HepG2 (cell line): ENCODE measurements around the gene CARMIL1. TPM values are rescaled to one million over a fixed set of nuclear protein-coding genes. Genes with fewer than 3 reads are reported as not detected.

Source experiments
- ATAC-seq: fragments of 200-7000 bp; cut with Tn5 transposase; 3 replicates; pipeline ENCODE4 v1.9.1; 2020; ENCODE audit warnings: mild to moderate bottlenecking, moderate library complexity
- BruUV-seq: library from RNA; stranded (reverse); fragments of 400-500 nt; replicated peaks from 2 replicates; lab custom pipeline; 2021; lab: Mats Ljungman, UMichigan
- CTCF ChIA-PET: fragments of 300-600 bp; formaldehyde crosslinking; extraction: SDS; loops from one replicate; lab custom pipeline; 2021; ENCODE audit warnings: low total read pairs, inconsistent platforms, low intra/inter-chr PET ratio; lab: Yijun Ruan, JAX
- POLR2A ChIA-PET: fragments of 350-600 bp; sonication (Branson Sonifier 250); formaldehyde crosslinking; loops from one replicate; lab custom pipeline; 2020; ENCODE audit warnings: antibody characterized with exemption, inconsistent platforms; lab: Yijun Ruan, JAX
- DNase-seq: peaks from one replicate; pipeline ENCODE4 v3.0.0-alpha.2; 2015; ENCODE audit warnings: low spot score
- FAIRE-seq: peaks from 3 replicates; lab custom pipeline; 2011; peaks lifted over from hg19 to GRCh38; lab: Jason Lieb, UNC
- H2AFZ ChIP-seq: one replicate; pipeline ENCODE4 v1.6.1; 2011; ENCODE audit warnings: low read length, inconsistent platforms
- H3K27ac ChIP-seq: fragments of 300-600 bp; 3 replicates; pipeline ENCODE4 v1.8.0; 2011; ENCODE audit warnings: mixed run types, mild to moderate bottlenecking, mixed read lengths, low read length, inconsistent platforms; ENCODE audit not compliant: insufficient read depth; ENCODE audit errors: extremely low read length
- H3K27me3 ChIP-seq, 2 experiments: fragments of 200-600 bp in 1 of 2; 2 replicates in 1 of 2; 3 replicates in 1 of 2; pipeline versions ENCODE4 v1.6.0 to v1.8.0; 2011; ENCODE audit warnings: low read length in 2 of 2, mild to moderate bottlenecking in 2 of 2, moderate library complexity in 2 of 2, inconsistent platforms in 1 of 2; ENCODE audit not compliant: insufficient read depth in 2 of 2, control insufficient read depth in 1 of 2
- H3K36me3 ChIP-seq, 2 experiments: fragments of 200-600 bp in 1 of 2; replicated peaks in 1 of 2; 2 replicates in 1 of 2; 3 replicates in 1 of 2; pipeline versions ENCODE4 v1.5.1 to v1.8.0; 2011; ENCODE audit warnings: low read length in 2 of 2, inconsistent platforms in 1 of 2; ENCODE audit not compliant: insufficient read depth in 2 of 2, control insufficient read depth in 1 of 2
- H3K4me1 ChIP-seq: 2 replicates; pipeline ENCODE4 v1.5.1; 2012; ENCODE audit warnings: low read length, inconsistent platforms; ENCODE audit not compliant: insufficient read depth
- H3K4me2 ChIP-seq: 2 replicates; pipeline ENCODE4 v1.6.0; 2011; ENCODE audit warnings: low read depth, low read length, inconsistent platforms
- H3K4me3 ChIP-seq, 3 experiments: fragments of 200-600 bp in 1 of 3; sonication (generic), shearing (Covaris generic) in 1 of 3; replicated peaks in 1 of 3; 2 replicates each; pipeline ENCODE4 v1.5.1; 2011 to 2016; ENCODE audit warnings: low read length in 3 of 3, inconsistent platforms in 2 of 3, low read depth in 2 of 3, mild to moderate bottlenecking in 2 of 3, control low read depth in 1 of 3, mixed read lengths in 1 of 3; ENCODE audit not compliant: insufficient read depth in 1 of 3
- H3K79me2 ChIP-seq: one replicate; pipeline ENCODE4 v1.6.1; 2011; ENCODE audit warnings: low read length, inconsistent platforms; ENCODE audit not compliant: insufficient read depth
- H3K9ac ChIP-seq: 2 replicates; pipeline ENCODE4 v1.6.0; 2011; ENCODE audit warnings: mild to moderate bottlenecking, low read depth, low read length, inconsistent platforms; ENCODE audit not compliant: insufficient read depth
- H3K9me3 ChIP-seq: 2 replicates; pipeline ENCODE4 v1.5.1; 2012; ENCODE audit warnings: mild to moderate bottlenecking, low read length
- H4K20me1 ChIP-seq: 2 replicates; pipeline ENCODE4 v1.6.0; 2011; ENCODE audit warnings: inconsistent platforms, mild to moderate bottlenecking, low read length, moderate library complexity; ENCODE audit not compliant: insufficient read depth
- ARNT2 ChIP-seq: sonication (generic); formaldehyde crosslinking; IDR thresholded peaks from 2 replicates; pipeline ENCODE4 v1.8.0; 2022; ENCODE audit warnings: mild to moderate bottlenecking, low read depth, missing genetic modification reagents, moderate library complexity
- FOXC1 ChIP-seq: sonication (generic); formaldehyde crosslinking; IDR thresholded peaks from 2 replicates; pipeline ENCODE4 v1.8.0; 2022; ENCODE audit warnings: mild to moderate bottlenecking, missing genetic modification reagents, borderline replicate concordance
- HNRNPL ChIP-seq: fragments of 200-400 bp; formaldehyde crosslinking; IDR thresholded peaks from 2 replicates; pipeline ENCODE4 v1.6.1; 2017; ENCODE audit warnings: mild to moderate bottlenecking, low read depth, low read length
- PRMT3 ChIP-seq: sonication (generic); formaldehyde crosslinking; IDR thresholded peaks from 2 replicates; pipeline ENCODE4 v1.8.1; 2022; ENCODE audit warnings: low read depth, mild to moderate bottlenecking, moderate library complexity, missing genetic modification reagents, borderline replicate concordance
- RBM39 ChIP-seq: fragments of 200-400 bp; formaldehyde crosslinking; IDR thresholded peaks from one replicate; pipeline ENCODE4 v1.6.1; 2018; ENCODE audit warnings: antibody characterized with exemption, mild to moderate bottlenecking, low read depth, low read length; ENCODE audit not compliant: poor library complexity, severe bottlenecking
- ZIK1 ChIP-seq: sonication (generic); formaldehyde crosslinking; IDR thresholded peaks from 2 replicates; pipeline ENCODE4 v1.5.0; 2020; ENCODE audit warnings: mild to moderate bottlenecking, low read depth, missing genetic modification reagents, borderline replicate concordance
- ZKSCAN1 ChIP-seq: fragments of 150-350 bp; IDR thresholded peaks from 2 replicates; pipeline ENCODE4 v1.6.1; 2014; ENCODE audit warnings: low read length
- ZNF605 ChIP-seq: sonication (generic); formaldehyde crosslinking; IDR thresholded peaks from 2 replicates; pipeline ENCODE4 v1.8.0; 2022; ENCODE audit warnings: mild to moderate bottlenecking, missing genetic modification reagents
- ZNF816 ChIP-seq: sonication (generic); formaldehyde crosslinking; IDR thresholded peaks from 2 replicates; pipeline ENCODE4 v1.8.0; 2022; ENCODE audit warnings: missing genetic modification reagents, mild to moderate bottlenecking, borderline replicate concordance
- WGBS: methylation state at CpG from one replicate; pipeline ENCODE4 v1.1.6; 2017; ENCODE audit warnings: low lambda C conversion rate; 5-methylcytosine and 5-hydroxymethylcytosine counted together
- in situ Hi-C: cut with HindIII; loops from 2 replicates; pipeline ENCODE4 v1.10.0; 2017; ENCODE audit warnings: low pct_unique_long_range_greater_than_20kb; ENCODE audit not compliant: extremely low pct_ligation_motif_present
- intact Hi-C: fragments of 100-400 bp; cut with micrococcal nuclease; formaldehyde crosslinking; loops from one replicate; pipeline ENCODE4 v1.10.0; 2022; ENCODE audit not compliant: unreplicated experiment
- polyA plus RNA-seq, 8 experiments: library from polyadenylated mRNA; depleted of rRNA in 3 of 8; stranded (reverse) in 7 of 8; unstranded in 1 of 8; fragments of >200 nt; fragmentation: Illumina TruSeq in 4 of 8; extraction: Trizol in 4 of 8; gene quantifications; 2 replicates each; pipeline versions ENCODE4 v1.2.1 to v1.2.3, GENCODE V29; 2011 to 2016; ENCODE audit warnings: low read depth in 4 of 8, missing spikeins in 1 of 8, mixed read lengths in 1 of 8; ENCODE audit not compliant: insufficient read depth in 1 of 8
- total RNA-seq, 5 experiments: library from RNA; depleted of rRNA; stranded (reverse); fragments of >200 nt; fragmentation: Illumina TruSeq; extraction: Trizol; gene quantifications; 2 replicates each; pipeline ENCODE4 v1.2.3, GENCODE V29; 2016; ENCODE audit warnings: low read depth in 1 of 5
- TF ChIP-seq, protein P1 (sequence below): sonication (generic); formaldehyde crosslinking; IDR thresholded peaks from 2 replicates; pipeline ENCODE4 v1.5.0; 2020; ENCODE audit warnings: mild to moderate bottlenecking, missing genetic modification reagents
- TF ChIP-seq, protein P2 (sequence below): IDR thresholded peaks from 2 replicates; pipeline ENCODE4 v1.6.1; 2016; ENCODE audit warnings: missing compliant biosample characterization, missing genetic modification reagents, borderline replicate concordance
- TF ChIP-seq, protein P3 (sequence below): sonication (generic); formaldehyde crosslinking; IDR thresholded peaks from 2 replicates; pipeline ENCODE4 v1.8.0; 2022; ENCODE audit warnings: mild to moderate bottlenecking, missing genetic modification reagents, moderate library complexity
- TF ChIP-seq, protein P4 (sequence below): sonication (generic); formaldehyde crosslinking; IDR thresholded peaks from 2 replicates; pipeline ENCODE4 v1.4.0; 2020; ENCODE audit warnings: missing genetic modification reagents
- TF ChIP-seq, protein P5 (sequence below): fragments of 450-650 bp; IDR thresholded peaks from 2 replicates; pipeline ENCODE4 v1.6.1; 2016

Gene CARMIL1
- total and polyA plus RNA-seq, 2 of the 13 experiments (the other 11 are each of a cell fraction or from before 2014, with no cell fraction given): 1.8 to 2.6 TPM

DNA sequence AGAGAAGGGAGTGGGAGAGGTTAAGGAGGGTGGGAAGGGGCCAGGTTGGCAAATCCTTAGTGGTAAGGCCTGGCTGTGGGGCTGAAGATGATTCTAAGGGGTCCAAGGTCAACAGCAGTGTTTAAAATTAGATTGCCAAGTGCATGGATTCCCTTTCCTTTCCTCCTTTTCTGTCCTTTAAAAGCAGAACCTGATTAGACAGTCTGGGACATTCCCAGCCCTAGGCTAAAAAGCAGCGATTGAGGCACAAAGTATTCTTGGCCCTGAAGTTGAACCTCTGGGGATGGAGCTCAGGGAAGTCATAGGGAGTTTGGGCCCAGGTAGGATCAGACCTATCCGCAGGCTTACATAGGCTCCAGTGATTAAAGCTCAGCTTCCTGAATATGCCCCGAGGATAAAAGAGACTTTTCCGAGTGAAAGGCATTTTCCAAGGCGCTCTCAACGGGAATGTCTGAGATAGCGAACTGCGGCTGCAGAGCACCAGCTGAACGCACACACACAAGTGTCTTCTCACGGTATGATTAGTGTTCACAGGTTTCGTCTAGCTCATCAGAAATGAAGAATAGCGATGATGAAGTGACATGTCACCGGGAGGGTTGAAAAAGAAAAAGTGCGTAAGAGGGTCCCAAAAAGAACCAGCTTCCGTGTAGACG, 787 bp upstream of the CARMIL1 start (continued):
- TF ChIP-seq, protein P1, sequence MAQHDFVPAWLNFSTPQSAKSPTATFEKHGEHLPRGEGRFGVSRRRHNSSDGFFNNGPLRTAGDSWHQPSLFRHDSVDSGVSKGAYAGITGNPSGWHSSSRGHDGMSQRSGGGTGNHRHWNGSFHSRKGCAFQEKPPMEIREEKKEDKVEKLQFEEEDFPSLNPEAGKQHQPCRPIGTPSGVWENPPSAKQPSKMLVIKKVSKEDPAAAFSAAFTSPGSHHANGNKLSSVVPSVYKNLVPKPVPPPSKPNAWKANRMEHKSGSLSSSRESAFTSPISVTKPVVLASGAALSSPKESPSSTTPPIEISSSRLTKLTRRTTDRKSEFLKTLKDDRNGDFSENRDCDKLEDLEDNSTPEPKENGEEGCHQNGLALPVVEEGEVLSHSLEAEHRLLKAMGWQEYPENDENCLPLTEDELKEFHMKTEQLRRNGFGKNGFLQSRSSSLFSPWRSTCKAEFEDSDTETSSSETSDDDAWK (CRISPR knock-in tag): no peak
- peak; percentile 17; the same call in 1 of the 2 replicates for TF ChIP-seq FOXC1 (CRISPR knock-in tag)
- 0 out of 2 replicates have a peak, but pooled peaks have one; percentile 4 for TF ChIP-seq ARNT2 (CRISPR knock-in tag)
- TF ChIP-seq, protein P2, sequence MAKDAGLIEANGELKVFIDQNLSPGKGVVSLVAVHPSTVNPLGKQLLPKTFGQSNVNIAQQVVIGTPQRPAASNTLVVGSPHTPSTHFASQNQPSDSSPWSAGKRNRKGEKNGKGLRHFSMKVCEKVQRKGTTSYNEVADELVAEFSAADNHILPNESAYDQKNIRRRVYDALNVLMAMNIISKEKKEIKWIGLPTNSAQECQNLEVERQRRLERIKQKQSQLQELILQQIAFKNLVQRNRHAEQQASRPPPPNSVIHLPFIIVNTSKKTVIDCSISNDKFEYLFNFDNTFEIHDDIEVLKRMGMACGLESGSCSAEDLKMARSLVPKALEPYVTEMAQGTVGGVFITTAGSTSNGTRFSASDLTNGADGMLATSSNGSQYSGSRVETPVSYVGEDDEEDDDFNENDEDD (CRISPR knock-in tag): no peak

DNA sequence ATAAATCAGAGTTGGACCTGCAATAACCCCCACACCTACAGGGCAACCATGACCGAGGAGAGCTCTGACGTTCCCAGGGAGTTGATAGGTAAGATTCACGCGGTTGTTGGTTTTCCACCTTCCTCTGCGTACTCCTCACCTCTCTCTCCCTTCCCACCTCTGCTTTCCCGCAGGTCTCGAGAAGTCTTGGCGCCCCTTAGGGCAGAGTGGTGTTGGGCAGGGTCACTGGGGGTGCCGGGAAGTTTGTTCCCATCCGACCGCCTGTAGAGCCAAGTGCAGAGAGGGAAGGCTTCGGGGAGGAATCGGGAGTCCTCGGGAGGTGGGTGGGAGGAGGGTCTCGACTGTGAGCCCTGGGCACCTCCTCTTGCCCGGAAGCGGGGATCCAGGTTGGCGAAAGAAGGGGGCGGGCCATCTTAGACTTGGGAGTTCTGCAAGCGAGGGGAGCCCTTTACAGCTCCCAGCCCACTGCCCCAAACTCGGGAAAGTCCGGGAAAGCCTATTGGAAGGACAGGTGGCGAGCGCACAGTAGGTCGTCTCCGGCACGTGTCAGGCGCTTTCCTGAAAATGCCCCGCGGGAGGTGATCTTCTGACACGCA, 672 bp downstream of the CARMIL1 start:
- BruUV-seq: TSS peak; percentile 61
- Histone ChIP-seq H3K9ac (peak overlapping the region; percentile 59), H3K79me2 (no peaks in the 10 kb centered on the region), H3K27ac (no peak overlapping the region), H3K27me3 (peaks cover 0 to 21% of the 10 kb centered on the region in 2 experiments; a peak in 3 of 5 replicates), H3K4me2 (peak overlapping the region; percentile 100), H3K4me1 (peaks cover 35% of the 10 kb centered on the region), H3K9me3 (no peaks in the 10 kb centered on the region), H4K20me1 (no peaks in the 10 kb centered on the region), H2AFZ (peak overlapping the region; percentile 57), H3K4me3 (peak overlapping the region; percentile 67 to 81 (median 79)), H3K36me3 (no peaks in the 10 kb centered on the region)
- 4% methylated on average over 25 of the region's 31 CpGs for WGBS
- in situ Hi-C loops (loop anchor here (5.0 kb wide), 1 partner anchor 322 kb away; no protein-coding TSS in a partner anchor), intact Hi-C loops (loop anchor here (5.0 kb wide), 2 partner anchors 317 to 662 kb away; no protein-coding TSS in a partner anchor)
- ChIA-PET POLR2A (interaction anchor here (0.7 to 0.9 kb wide), 3 partner anchors 158 to 712 kb away, joined by 3 to 5 read pairs (median 3); no protein-coding TSS in a partner anchor), CTCF (interaction anchor here (2.2 kb wide), 1 partner anchor 210 kb away, joined by 10 read pairs; no protein-coding TSS in a partner anchor)
- no peak for DNase-seq
- ATAC-seq: peak; percentile 31
- no peak for FAIRE-seq
- no peak for TF ChIP-seq ZIK1
- TF ChIP-seq, protein P3, sequence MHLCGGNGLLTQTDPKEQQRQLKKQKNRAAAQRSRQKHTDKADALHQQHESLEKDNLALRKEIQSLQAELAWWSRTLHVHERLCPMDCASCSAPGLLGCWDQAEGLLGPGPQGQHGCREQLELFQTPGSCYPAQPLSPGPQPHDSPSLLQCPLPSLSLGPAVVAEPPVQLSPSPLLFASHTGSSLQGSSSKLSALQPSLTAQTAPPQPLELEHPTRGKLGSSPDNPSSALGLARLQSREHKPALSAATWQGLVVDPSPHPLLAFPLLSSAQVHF: no peak
- TF ChIP-seq, protein P4, sequence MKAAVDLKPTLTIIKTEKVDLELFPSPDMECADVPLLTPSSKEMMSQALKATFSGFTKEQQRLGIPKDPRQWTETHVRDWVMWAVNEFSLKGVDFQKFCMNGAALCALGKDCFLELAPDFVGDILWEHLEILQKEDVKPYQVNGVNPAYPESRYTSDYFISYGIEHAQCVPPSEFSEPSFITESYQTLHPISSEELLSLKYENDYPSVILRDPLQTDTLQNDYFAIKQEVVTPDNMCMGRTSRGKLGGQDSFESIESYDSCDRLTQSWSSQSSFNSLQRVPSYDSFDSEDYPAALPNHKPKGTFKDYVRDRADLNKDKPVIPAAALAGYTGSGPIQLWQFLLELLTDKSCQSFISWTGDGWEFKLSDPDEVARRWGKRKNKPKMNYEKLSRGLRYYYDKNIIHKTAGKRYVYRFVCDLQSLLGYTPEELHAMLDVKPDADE (CRISPR knock-in tag): no peak
- TF ChIP-seq RBM39: no peak
- TF ChIP-seq ZKSCAN1: peak; percentile 88
- TF ChIP-seq, protein P5, sequence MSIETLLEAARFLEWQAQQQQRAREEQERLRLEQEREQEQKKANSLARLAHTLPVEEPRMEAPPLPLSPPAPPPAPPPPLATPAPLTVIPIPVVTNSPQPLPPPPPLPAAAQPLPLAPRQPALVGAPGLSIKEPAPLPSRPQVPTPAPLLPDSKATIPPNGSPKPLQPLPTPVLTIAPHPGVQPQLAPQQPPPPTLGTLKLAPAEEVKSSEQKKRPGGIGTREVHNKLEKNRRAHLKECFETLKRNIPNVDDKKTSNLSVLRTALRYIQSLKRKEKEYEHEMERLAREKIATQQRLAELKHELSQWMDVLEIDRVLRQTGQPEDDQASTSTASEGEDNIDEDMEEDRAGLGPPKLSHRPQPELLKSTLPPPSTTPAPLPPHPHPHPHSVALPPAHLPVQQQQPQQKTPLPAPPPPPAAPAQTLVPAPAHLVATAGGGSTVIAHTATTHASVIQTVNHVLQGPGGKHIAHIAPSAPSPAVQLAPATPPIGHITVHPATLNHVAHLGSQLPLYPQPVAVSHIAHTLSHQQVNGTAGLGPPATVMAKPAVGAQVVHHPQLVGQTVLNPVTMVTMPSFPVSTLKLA: peak; percentile 32; the same call in 1 of the 2 replicates
- TF ChIP-seq PRMT3: 0 out of 2 replicates have a peak, but pooled peaks have one; percentile 19
- 0 out of 2 replicates have a peak, but pooled peaks have one; percentile 13 for TF ChIP-seq HNRNPL
- TF ChIP-seq ZNF605 (CRISPR knock-in tag): peak; percentile 39; the same call in 1 of the 2 replicates
- TF ChIP-seq ZNF816 (CRISPR knock-in tag): no peak
